ENCODE results near the gene LMAN1L. TPM values are rescaled to one million over a fixed set of nuclear protein-coding genes. Genes with fewer than 3 reads are reported as not detected.

LMAN1L gene
- total RNA-seq, 6 experiments from 2014 or later = not detected

DNA sequence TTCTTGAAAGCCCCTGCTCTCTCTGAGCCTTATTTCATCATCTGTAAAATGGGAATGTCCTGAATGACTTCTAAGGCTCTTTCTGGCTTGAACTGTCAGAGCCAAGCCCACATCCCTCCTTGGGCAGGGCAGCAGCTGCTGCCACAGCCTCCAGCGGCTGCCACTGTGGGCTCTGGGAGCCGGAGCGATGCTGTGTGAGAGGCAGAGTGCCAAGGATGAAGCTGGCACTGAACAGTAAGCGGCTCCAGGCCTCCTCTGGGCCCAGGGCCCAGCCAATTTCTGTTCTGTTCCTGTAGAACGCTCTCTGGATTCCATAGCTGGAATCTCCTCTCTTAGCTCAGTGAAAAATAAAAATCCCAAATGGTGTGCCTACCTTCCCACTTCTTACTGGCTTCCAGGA is 18.2 kb downstream of the LMAN1L start:
- Histone ChIP-seq H3K4me3 (no peak overlapping the region), H3K36me3 (peaks cover 0 to 4% (median 0%) of the 10 kb centered on the region in 4 donors), H3K4me1 (no peaks in the 10 kb centered on the region), H3K9me3 (no peaks in the 10 kb centered on the region), H3K27ac (no peak overlapping the region), H3K27me3 (peaks cover 0 to 7% of the 10 kb centered on the region in 2 donors)
- DNase-seq (no peak), ATAC-seq (no peak)
- TF ChIP-seq, protein P1, sequence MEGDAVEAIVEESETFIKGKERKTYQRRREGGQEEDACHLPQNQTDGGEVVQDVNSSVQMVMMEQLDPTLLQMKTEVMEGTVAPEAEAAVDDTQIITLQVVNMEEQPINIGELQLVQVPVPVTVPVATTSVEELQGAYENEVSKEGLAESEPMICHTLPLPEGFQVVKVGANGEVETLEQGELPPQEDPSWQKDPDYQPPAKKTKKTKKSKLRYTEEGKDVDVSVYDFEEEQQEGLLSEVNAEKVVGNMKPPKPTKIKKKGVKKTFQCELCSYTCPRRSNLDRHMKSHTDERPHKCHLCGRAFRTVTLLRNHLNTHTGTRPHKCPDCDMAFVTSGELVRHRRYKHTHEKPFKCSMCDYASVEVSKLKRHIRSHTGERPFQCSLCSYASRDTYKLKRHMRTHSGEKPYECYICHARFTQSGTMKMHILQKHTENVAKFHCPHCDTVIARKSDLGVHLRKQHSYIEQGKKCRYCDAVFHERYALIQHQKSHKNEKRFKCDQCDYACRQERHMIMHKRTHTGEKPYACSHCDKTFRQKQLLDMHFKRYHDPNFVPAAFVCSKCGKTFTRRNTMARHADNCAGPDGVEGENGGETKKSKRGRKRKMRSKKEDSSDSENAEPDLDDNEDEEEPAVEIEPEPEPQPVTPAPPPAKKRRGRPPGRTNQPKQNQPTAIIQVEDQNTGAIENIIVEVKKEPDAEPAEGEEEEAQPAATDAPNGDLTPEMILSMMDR (IDR thresholded peaks at IDR 0.05) = no peak
- TF ChIP-seq POLR2A (IDR thresholded peaks at IDR 0.05) = no peak
- intact Hi-C loops (cut with DNase I) = no loop called here
- no CpG with 5 or more reads among the region's 5 CpGs for WGBS (ENCODE audit: insufficient coverage, low coverage, low lambda C conversion rate, missing lambda C conversion rate)

DNA sequence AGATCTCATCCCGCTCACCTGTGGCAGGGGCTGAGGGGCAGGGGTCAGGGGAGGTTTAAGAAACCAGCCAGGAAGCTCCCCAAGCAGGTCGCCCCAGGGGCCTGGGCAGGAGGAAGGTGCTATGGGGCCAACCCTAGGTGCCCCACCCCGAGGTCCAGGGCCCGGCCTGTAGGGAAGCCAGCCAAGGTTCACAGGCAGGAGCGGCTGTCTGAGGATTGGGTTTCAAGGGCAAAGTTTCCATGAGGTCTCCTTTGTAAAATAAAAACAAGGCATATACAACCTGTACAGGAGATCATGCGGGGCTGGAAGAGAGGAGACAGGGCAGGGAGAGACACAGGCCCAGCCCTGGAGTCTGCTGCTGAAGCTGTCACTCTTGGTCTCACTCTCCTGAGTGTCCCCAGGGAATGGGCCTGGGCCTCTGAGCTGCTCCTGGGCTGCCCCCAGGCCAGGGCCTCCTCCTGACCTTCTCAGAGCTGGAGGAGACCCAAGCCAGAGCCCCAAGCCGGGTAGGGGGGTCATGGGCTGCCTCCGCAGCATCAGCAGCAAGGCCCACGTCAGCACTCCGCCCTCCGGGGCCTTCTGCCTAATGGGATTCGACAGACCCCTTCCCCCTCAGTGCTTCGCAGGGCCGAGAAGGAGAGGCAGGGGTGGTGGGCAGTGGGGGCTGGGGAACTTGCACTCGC is 19.3 kb downstream of the LMAN1L start:
- ATAC-seq = peak in 1 of 4 donors; percentile 25
- no peak overlapping the region for H3K4me3 ChIP-seq
- no peaks in the 10 kb centered on the region for H3K4me1 ChIP-seq
- WGBS (ENCODE audit: insufficient coverage, low coverage, low lambda C conversion rate, missing lambda C conversion rate) = 49% methylated on average over 4 of the region's 15 CpGs
- peaks cover 0 to 9% (median 0%) of the 10 kb centered on the region in 4 donors for H3K36me3 ChIP-seq
- intact Hi-C loops (cut with DNase I) = no loop called here
- no peak for TF ChIP-seq POLR2A (IDR thresholded peaks at IDR 0.05)
- TF ChIP-seq, protein P1 (IDR thresholded peaks at IDR 0.05) = no peak
- no peaks in the 10 kb centered on the region for H3K9me3 ChIP-seq
- peaks cover 0 to 2% of the 10 kb centered on the region in 2 donors for H3K27me3 ChIP-seq
- no peak for DNase-seq
- no peak overlapping the region for H3K27ac ChIP-seq

DNA sequence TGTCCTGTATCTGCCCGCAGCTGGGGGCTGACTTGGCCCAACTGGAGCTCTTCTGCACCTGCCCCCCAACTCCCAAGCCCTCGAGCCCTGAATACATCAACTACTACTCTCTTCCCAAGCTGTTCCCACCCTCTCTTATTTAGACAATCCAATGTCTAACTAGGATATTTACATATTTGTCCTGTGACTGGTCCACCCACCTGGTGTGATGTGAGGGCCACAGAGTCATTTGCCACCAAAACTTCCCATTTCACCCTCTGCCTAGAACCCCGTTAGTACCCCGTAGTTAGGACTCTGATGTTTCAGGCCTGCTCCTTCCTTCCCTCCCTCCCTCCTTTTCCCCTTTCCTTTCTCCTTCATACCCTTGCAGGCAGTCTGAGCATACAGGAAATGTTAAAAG is 20.2 kb downstream of the LMAN1L start:
- WGBS (ENCODE audit: insufficient coverage, low coverage, low lambda C conversion rate, missing lambda C conversion rate) = 60% methylated on average over 2 of the region's 4 CpGs
- ATAC-seq (no peak), DNase-seq (no peak)
- no peak for TF ChIP-seq POLR2A (IDR thresholded peaks at IDR 0.05)
- TF ChIP-seq, protein P1 (IDR thresholded peaks at IDR 0.05) = no peak
- no peak overlapping the region for H3K4me3 ChIP-seq
- peaks cover 0 to 10% (median 0%) of the 10 kb centered on the region in 4 donors for H3K36me3 ChIP-seq
- intact Hi-C loops (cut with DNase I) = no loop called here
- H3K27me3 ChIP-seq = no peaks in the 10 kb centered on the region
- H3K27ac ChIP-seq = no peak overlapping the region
- H3K4me1 ChIP-seq = no peaks in the 10 kb centered on the region
- H3K9me3 ChIP-seq = no peaks in the 10 kb centered on the region

DNA sequence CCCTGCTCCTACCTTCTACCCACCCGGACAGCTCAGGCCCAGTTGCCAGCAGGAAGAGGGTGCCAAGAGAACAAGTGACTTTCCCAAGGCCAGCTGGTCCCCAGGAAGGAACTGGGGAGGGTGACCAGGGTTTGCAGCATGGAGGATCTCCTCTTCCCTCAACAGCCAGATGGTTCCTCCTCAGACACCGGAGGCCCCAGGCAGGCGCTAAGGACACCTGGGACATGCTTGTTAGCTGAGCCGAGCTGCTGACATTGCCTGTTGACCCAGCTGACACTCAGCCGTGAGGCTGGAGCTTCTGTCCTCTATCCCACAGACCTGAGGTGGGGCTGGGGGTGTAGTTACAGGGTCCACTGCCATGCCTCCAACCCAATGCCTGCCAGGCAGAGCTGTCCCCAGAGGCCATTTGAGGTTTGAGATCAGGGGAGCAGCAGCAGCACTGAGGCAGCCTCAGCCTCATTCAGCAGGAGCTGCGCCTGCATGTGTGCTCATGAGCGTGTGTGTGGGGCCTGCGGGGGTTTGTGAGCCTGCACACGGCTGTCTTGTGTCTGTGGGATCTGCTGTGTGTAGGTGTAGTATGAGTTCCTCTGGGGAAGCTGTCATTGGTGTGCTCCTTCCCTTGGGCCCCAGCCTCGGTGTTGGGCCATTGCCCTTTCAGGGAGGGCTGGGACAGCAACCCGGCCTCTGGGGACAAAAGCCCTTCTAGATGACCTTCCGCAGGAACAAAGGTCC is 20.9 kb downstream of the LMAN1L start:
- intact Hi-C loops (cut with DNase I) = no loop called here

More for the DNA sequence above, 20.9 kb downstream of the LMAN1L start:
- Histone ChIP-seq H3K36me3 (peaks cover 0 to 13% (median 0%) of the 10 kb centered on the region in 4 donors), H3K4me3 (no peak overlapping the region), H3K27me3 (no peaks in the 10 kb centered on the region), H3K4me1 (no peaks in the 10 kb centered on the region), H3K27ac (no peak overlapping the region), H3K9me3 (no peaks in the 10 kb centered on the region)
- DNase-seq (no peak), ATAC-seq (no peak)
- TF ChIP-seq, protein P1 (IDR thresholded peaks at IDR 0.05) = no peak
- no peak for TF ChIP-seq POLR2A (IDR thresholded peaks at IDR 0.05)
- WGBS (ENCODE audit: insufficient coverage, low coverage, low lambda C conversion rate, missing lambda C conversion rate) = 33% methylated on average over 1 of the region's 12 CpGs
